K562 (cell line): ENCODE data around the gene MPV17L2. TPM values are rescaled to one million over a fixed set of nuclear protein-coding genes. Genes with fewer than 3 reads are reported as not detected.

Source experiments
- BRD4 ChIP-seq: fragments of 200-600 bp; sonication (generic); IDR thresholded peaks from 2 replicates; pipeline ENCODE4 v1.6.1; 2017; ENCODE audit warnings: inconsistent platforms
- CBFA2T2 ChIP-seq: fragments of 450-650 bp; conservative IDR thresholded peaks from 2 replicates; pipeline ENCODE4 v1.6.1; 2017; ENCODE audit warnings: mild to moderate bottlenecking
- CTCF ChIP-seq, 3 experiments: IDR thresholded peaks in 2 of 3; conservative IDR thresholded peaks in 1 of 3; 2 replicates each; pipeline ENCODE4 v1.5.1; 2011 to 2012; ENCODE audit warnings: low read length in 3 of 3, mild to moderate bottlenecking in 3 of 3, control low read depth in 2 of 3, improper control_type of control experiment in 1 of 3, inconsistent platforms in 1 of 3, low read depth in 1 of 3, mixed read lengths in 1 of 3, moderate library complexity in 1 of 3; ENCODE audit not compliant: insufficient read depth in 2 of 3
- CUX1 ChIP-seq: fragments of 200-800 bp; sonication (Bioruptor generic); IDR thresholded peaks from 2 replicates; pipeline ENCODE4 v1.6.1; 2016; ENCODE audit warnings: missing genetic modification characterization, missing compliant biosample characterization
- DMBX1 ChIP-seq: fragments of 250-450 bp; sonication (Bioruptor Pico); IDR thresholded peaks from 2 replicates; pipeline ENCODE4 v1.8.0; 2022; ENCODE audit warnings: inconsistent platforms, mild to moderate bottlenecking, moderate library complexity, borderline replicate concordance
- GATA2 ChIP-seq: sonication (generic); formaldehyde crosslinking; IDR thresholded peaks from 2 replicates; pipeline ENCODE4 v1.4.0; 2020; ENCODE audit warnings: mild to moderate bottlenecking, missing genetic modification reagents
- GATAD2A ChIP-seq: fragments of 450-650 bp; IDR thresholded peaks from 2 replicates; pipeline ENCODE4 v1.6.1; 2017
- HCFC1 ChIP-seq: IDR thresholded peaks from 2 replicates; pipeline ENCODE4 v1.6.1; 2012; ENCODE audit warnings: low read depth, low read length, improper control_type of control experiment
- HDAC1 ChIP-seq, 2 experiments: fragments of 450-650 bp; IDR thresholded peaks; 2 replicates each; pipeline ENCODE4 v1.6.1; 2016 to 2017; ENCODE audit warnings: inconsistent platforms in 1 of 2, mild to moderate bottlenecking in 1 of 2, moderate library complexity in 1 of 2
- MBD2 ChIP-seq: sonication (generic); IDR thresholded peaks from 2 replicates; pipeline ENCODE4 v1.6.1; 2016; ENCODE audit warnings: low read depth, borderline replicate concordance
- NR4A1 ChIP-seq, 2 experiments: fragments of 250-450 bp in 1 of 2; fragments of 450-650 bp in 1 of 2; sonication (Bioruptor Pico) in 1 of 2; IDR thresholded peaks; 2 replicates each; pipeline versions ENCODE4 v1.4.0 to v1.6.1; 2016 to 2020; ENCODE audit warnings: mild to moderate bottlenecking in 2 of 2, missing compliant biosample characterization in 1 of 2, missing genetic modification characterization in 1 of 2, moderate library complexity in 1 of 2
- PHTF2 ChIP-seq: fragments of 250-450 bp; sonication (Bioruptor Pico); IDR thresholded peaks from 2 replicates; pipeline ENCODE4 v1.5.0; 2021; ENCODE audit warnings: mild to moderate bottlenecking
- SP2 ChIP-seq: IDR thresholded peaks from 2 replicates; pipeline ENCODE4 v1.6.1; 2011; ENCODE audit warnings: mild to moderate bottlenecking, low read depth, low read length, moderate library complexity; ENCODE audit not compliant: poor library complexity, severe bottlenecking; ENCODE audit errors: extremely low read depth
- ZBTB9 ChIP-seq: fragments of 450-650 bp; formaldehyde crosslinking; IDR thresholded peaks from 2 replicates; pipeline ENCODE4 v1.4.0; 2020; ENCODE audit warnings: mild to moderate bottlenecking, moderate library complexity
- polyA plus RNA-seq, 8 experiments: library from polyadenylated mRNA; depleted of rRNA in 4 of 8; stranded (reverse) in 5 of 8; unstranded in 3 of 8; fragments of >200 nt; fragmentation: Nextera tagmentation in 2 of 8; fragmentation: Illumina TruSeq in 1 of 8; extraction: Ambion mirVana in 2 of 8; extraction: Trizol in 1 of 8; gene quantifications; 2 replicates each; pipeline versions ENCODE4 v1.2.1 to v1.2.3, GENCODE V29; 2011 to 2014; ENCODE audit warnings: inconsistent platforms in 1 of 8, missing spikeins in 1 of 8
- total RNA-seq, 7 experiments: library from RNA; depleted of rRNA in 6 of 7; stranded (reverse); fragments of >200 nt in 6 of 7; fragmentation: Illumina TruSeq in 2 of 7; extraction: Trizol in 2 of 7; gene quantifications; 2 replicates each; pipeline versions ENCODE4 v1.2.1 to v1.2.3, GENCODE V29; 2011 to 2021; ENCODE audit warnings: low replicate concordance in 1 of 7

The MPV17L2 gene
- total and polyA plus RNA-seq, 9 of the 15 experiments (the other 6 are each of a cell fraction or from before 2014, with no cell fraction given) = 10.6 to 60.2 (median 28.5) TPM

GRCh38 chr19:18192673-18193387 is at the start of gene MPV17L2 (continued):
- peak; percentile 89 for TF ChIP-seq SP2
- TF ChIP-seq ZBTB9 (CRISPR knock-in tag) = no peak
- no peak for TF ChIP-seq NR4A1 (CRISPR knock-in tag; IDR thresholded peaks at IDR 0.05)
- peak; percentile 72; the same call in 1 of the 2 replicates for TF ChIP-seq NR4A1 (tag; IDR thresholded peaks at IDR 0.05)
- no peak for TF ChIP-seq GATA2 (CRISPR knock-in tag)
- TF ChIP-seq CTCF (IDR thresholded peaks at IDR 0.05 in 2 of 3, conservative IDR thresholded peaks at IDR 0.05 in 1 of 3; ENCODE audit: insufficient read depth in 2 of 3, low read depth in 1 of 3, low read length in 3 of 3) = no peak
- TF ChIP-seq CUX1 (CRISPR knock-in tag) = peak; percentile 94
- peak; percentile 32; the same call in 1 of the 2 replicates for TF ChIP-seq HCFC1
- no peak for TF ChIP-seq GATAD2A
- peak; percentile 100 for TF ChIP-seq MBD2
- TF ChIP-seq CBFA2T2 = no peak
- no peak for TF ChIP-seq PHTF2
- TF ChIP-seq BRD4 = no peak
- TF ChIP-seq HDAC1 (IDR thresholded peaks at IDR 0.05) = 0 out of 4 replicates have a peak, but pooled peaks of 1 of the 2 experiments have one; percentile 89
- no peak for TF ChIP-seq DMBX1
